GM23248 (cell line): ENCODE measurements around the gene MRPL49.

Experiments used
- EZH2 ChIP-seq: fragments of 200-600 bp; sonication (generic); IDR thresholded peaks from 2 replicates; pipeline ENCODE4 v1.6.1; 2018; ENCODE audit warnings: antibody characterized with exemption, mild to moderate bottlenecking; ENCODE audit not compliant: insufficient read depth, poor library complexity, severe bottlenecking
- EZH2phosphoT487 ChIP-seq: fragments of 200-600 bp; sonication (generic); IDR thresholded peaks from 2 replicates; pipeline ENCODE4 v1.6.1; 2018; ENCODE audit warnings: antibody characterized with exemption, moderate library complexity, mild to moderate bottlenecking, low read depth; ENCODE audit not compliant: insufficient read depth

GRCh38 chr11:65130631-65131416, 8.7 kb downstream of the MRPL49 start:
- TF ChIP-seq EZH2 (no peak), EZH2phosphoT487 (no peak)
